Measurements from ENCODE around the gene IGFBP7.

- no peak for TF ChIP-seq CTCF (IDR thresholded peaks at IDR 0.05 in 2 of 3, conservative IDR thresholded peaks at IDR 0.05 in 1 of 3; ENCODE audit: control insufficient read depth in 2 of 3, extremely low read depth in 1 of 3, insufficient read depth in 1 of 3, low read depth in 3 of 3, low read length in 3 of 3)
- TF ChIP-seq SMAD1 (IDR thresholded peaks at IDR 0.05; ENCODE audit: low read depth, partially characterized antibody), result no peak
- no peak for TF ChIP-seq EP300 (IDR thresholded peaks at IDR 0.05; ENCODE audit: borderline replicate concordance in 1 of 2, control insufficient read depth in 1 of 2, low read depth in 2 of 2, low read length in 2 of 2)
- no peak for TF ChIP-seq ZNF687 (IDR thresholded peaks at IDR 0.05)
Measured at GRCh38 chr4:57158762-57159161, 48.6 kb upstream of the IGFBP7 start.

All from GM12878 (cell line).